ACC112 (cell line): Measurements from ENCODE around the gene METTL13.

Experiments
- H2AFZ ChIP-seq: fragments of 200-600 bp; sonication (generic); one replicate; pipeline ENCODE4 v1.6.0; 2017; ENCODE audit warnings: antibody characterized with exemption, low read length; ENCODE audit not compliant: unreplicated experiment
- H3K27ac ChIP-seq: fragments of 200-600 bp; sonication (generic); 2 replicates; pipeline ENCODE4 v1.5.1; 2014; ENCODE audit warnings: low read depth, mild to moderate bottlenecking, antibody characterized with exemption, low read length, moderate library complexity
- H3K27me3 ChIP-seq: fragments of 200-600 bp; sonication (generic); 2 replicates; pipeline ENCODE4 v1.6.1; 2014; ENCODE audit warnings: mild to moderate bottlenecking, antibody characterized with exemption, low read length, moderate library complexity, mixed read lengths; ENCODE audit not compliant: insufficient read depth
- H3K36me3 ChIP-seq: fragments of 200-600 bp; sonication (generic); 2 replicates; pipeline ENCODE4 v1.6.1; 2016; ENCODE audit warnings: mild to moderate bottlenecking, antibody characterized with exemption, low read length, moderate library complexity, mixed read lengths; ENCODE audit not compliant: insufficient read depth
- H3K4me1 ChIP-seq: fragments of 200-600 bp; sonication (generic); one replicate; pipeline ENCODE4 v1.6.1; 2016; ENCODE audit warnings: low read length, mixed read lengths; ENCODE audit not compliant: insufficient read depth, unreplicated experiment, control insufficient read depth
- H3K4me3 ChIP-seq: fragments of 200-600 bp; sonication (generic); 2 replicates; pipeline ENCODE4 v1.5.1; 2014; ENCODE audit warnings: mild to moderate bottlenecking, low read depth, low read length
- H3K79me2 ChIP-seq: fragments of 200-600 bp; sonication (generic); one replicate; pipeline ENCODE4 v1.6.0; 2016; ENCODE audit warnings: low read length; ENCODE audit not compliant: control insufficient read depth, unreplicated experiment, insufficient read depth

The METTL13 gene

GRCh38 chr1:171769171-171769570 lies 12.3 kb upstream of the METTL13 start:
- Histone ChIP-seq H3K36me3 (no peaks in the 10 kb centered on the region), H2AFZ (no peak overlapping the region), H3K79me2 (no peaks in the 10 kb centered on the region), H3K27ac (no peak overlapping the region), H3K4me3 (no peak overlapping the region), H3K4me1 (no peaks in the 10 kb centered on the region), H3K27me3 (peaks cover 4% of the 10 kb centered on the region; the same call in 1 of the 2 replicates)

DNA sequence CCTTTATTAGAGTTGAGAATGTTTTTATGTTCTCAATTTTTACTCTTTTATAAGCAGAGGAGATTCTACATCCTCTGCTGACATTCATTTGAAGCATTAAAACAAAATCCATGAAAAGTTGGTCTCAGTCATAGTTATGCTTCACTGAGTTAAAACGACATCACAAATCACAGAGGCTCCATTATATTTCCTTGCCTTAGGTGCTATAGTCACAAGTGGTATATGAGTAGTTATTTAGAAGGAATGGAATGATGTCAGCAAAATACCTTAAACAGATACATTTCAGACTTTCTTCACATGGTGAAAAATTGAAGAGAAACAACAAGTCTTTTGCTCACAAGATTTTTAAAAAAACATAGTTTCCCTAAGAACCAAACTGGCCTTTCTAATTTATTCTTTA lies 11.7 kb upstream of the METTL13 start:
- Histone ChIP-seq H3K36me3 (no peaks in the 10 kb centered on the region), H2AFZ (no peak overlapping the region), H3K79me2 (no peaks in the 10 kb centered on the region), H3K4me1 (no peaks in the 10 kb centered on the region), H3K4me3 (no peak overlapping the region), H3K27me3 (peaks cover 6% of the 10 kb centered on the region; the same call in 1 of the 2 replicates), H3K27ac (no peak overlapping the region)

- no peaks in the 10 kb centered on the region for H3K4me1 ChIP-seq
- no peak overlapping the region for H2AFZ ChIP-seq
Observed at GRCh38 chr1:171772312-171772711, 9.1 kb upstream of the METTL13 start.

GRCh38 chr1:171780583-171781175 lies 781 bp upstream of the METTL13 start:
- peaks cover 38% of the 10 kb centered on the region for H3K79me2 ChIP-seq
- H3K4me3 ChIP-seq, result peak overlapping the region; percentile 96
- H2AFZ ChIP-seq, result peak overlapping the region; percentile 82
- H3K27me3 ChIP-seq, result no peaks in the 10 kb centered on the region
- peak overlapping the region; percentile 58 for H3K27ac ChIP-seq
- peaks cover 16% of the 10 kb centered on the region for H3K4me1 ChIP-seq
- no peaks in the 10 kb centered on the region for H3K36me3 ChIP-seq

More at GRCh38 chr1:171772312-171772711, 9.1 kb upstream of the METTL13 start:
- peaks cover 6% of the 10 kb centered on the region; the same call in 1 of the 2 replicates for H3K27me3 ChIP-seq
- H3K36me3 ChIP-seq, result no peaks in the 10 kb centered on the region
- H3K27ac ChIP-seq, result no peak overlapping the region
- H3K4me3 ChIP-seq, result no peak overlapping the region
- no peaks in the 10 kb centered on the region for H3K79me2 ChIP-seq

DNA sequence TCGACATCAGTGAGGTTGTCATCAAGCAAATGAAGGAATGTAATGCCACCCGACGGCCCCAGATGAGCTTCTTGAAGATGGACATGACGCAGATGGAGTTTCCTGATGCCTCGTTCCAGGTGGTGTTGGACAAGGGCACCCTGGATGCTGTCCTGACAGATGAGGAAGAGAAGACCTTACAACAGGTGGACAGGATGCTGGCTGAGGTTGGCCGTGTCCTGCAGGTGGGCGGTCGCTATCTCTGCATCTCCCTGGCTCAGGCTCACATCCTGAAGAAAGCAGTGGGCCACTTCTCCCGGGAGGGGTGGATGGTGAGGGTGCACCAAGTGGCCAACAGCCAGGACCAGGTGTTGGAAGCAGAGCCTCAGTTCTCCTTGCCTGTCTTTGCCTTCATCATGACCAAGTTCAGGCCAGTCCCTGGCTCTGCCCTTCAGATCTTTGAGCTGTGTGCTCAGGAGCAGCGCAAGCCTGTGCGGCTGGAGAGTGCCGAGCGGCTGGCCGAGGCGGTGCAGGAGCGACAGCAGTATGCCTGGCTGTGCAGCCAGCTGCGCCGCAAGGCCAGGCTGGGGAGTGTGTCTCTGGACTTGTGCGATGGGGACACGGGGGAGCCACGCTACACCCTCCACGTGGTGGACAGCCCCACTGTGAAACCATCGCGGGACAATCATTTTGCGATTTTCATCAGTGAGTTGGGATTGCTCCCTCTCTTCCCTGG lies 2.5 kb downstream of the METTL13 start:
- no peak overlapping the region for H3K27ac ChIP-seq
- peaks cover 38% of the 10 kb centered on the region for H3K79me2 ChIP-seq
- H3K36me3 ChIP-seq, result peaks cover 5% of the 10 kb centered on the region
- no peaks in the 10 kb centered on the region for H3K27me3 ChIP-seq
- peaks cover 23% of the 10 kb centered on the region for H3K4me1 ChIP-seq
- H2AFZ ChIP-seq, result no peak overlapping the region
- no peak overlapping the region; the same call in 1 of the 2 replicates for H3K4me3 ChIP-seq

DNA sequence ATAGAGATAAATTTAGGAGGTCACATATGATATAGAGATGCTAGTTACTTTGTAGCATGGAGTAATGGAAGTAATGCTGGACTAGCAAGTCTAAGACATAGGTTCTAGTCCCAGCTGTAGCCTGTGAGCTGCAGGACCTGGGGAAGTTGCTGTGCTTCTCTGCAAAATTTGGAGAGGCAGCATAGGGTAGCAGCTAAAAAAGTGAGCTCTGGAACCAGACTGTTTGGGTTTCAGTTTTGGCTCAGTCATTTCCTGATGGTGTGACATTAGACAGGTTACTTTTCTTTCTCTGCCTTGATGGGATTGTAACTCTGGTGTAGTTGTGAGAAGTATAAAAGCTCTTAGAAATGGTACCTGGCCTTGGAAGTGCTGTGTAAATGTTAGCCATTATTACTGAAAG lies 3.3 kb downstream of the METTL13 start:
- Histone ChIP-seq H3K36me3 (peaks cover 10% of the 10 kb centered on the region), H3K4me3 (no peak overlapping the region), H3K4me1 (peaks cover 27% of the 10 kb centered on the region), H2AFZ (no peak overlapping the region), H3K27me3 (no peaks in the 10 kb centered on the region), H3K79me2 (peaks cover 38% of the 10 kb centered on the region), H3K27ac (no peak overlapping the region)

GRCh38 chr1:171785766-171786165 lies 4.3 kb downstream of the METTL13 start:
- Histone ChIP-seq H3K4me1 (peaks cover 21% of the 10 kb centered on the region), H2AFZ (no peak overlapping the region), H3K27me3 (no peaks in the 10 kb centered on the region), H3K36me3 (peaks cover 19% of the 10 kb centered on the region), H3K4me3 (no peak overlapping the region), H3K27ac (no peak overlapping the region), H3K79me2 (peaks cover 41% of the 10 kb centered on the region)

DNA sequence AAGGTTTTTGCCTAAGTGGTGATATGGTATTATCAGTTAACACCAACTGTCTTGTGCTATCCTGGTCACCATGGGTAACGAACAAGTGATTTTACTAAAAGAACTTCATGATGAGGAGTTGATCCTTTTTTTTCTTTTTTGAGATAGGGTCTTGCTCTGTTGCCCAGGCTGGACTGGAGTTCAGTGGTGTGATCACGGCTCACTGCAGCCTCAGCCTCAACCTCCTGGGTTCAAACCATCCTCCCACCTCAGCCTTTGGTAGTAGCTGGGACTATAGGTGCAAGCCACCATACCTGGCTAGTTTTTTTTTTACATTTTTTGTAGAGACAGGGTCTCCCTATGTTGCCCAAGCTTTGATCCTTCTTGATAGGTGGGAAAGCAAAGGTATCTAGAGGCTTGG lies 5.1 kb downstream of the METTL13 start:
- Histone ChIP-seq H3K27ac (no peak overlapping the region), H3K4me3 (no peak overlapping the region), H3K79me2 (peaks cover 41% of the 10 kb centered on the region), H3K4me1 (peaks cover 21% of the 10 kb centered on the region), H3K27me3 (no peaks in the 10 kb centered on the region), H3K36me3 (peaks cover 23% of the 10 kb centered on the region), H2AFZ (no peak overlapping the region)

- H3K36me3 ChIP-seq, result peaks cover 23% of the 10 kb centered on the region
- H3K27me3 ChIP-seq, result no peaks in the 10 kb centered on the region
- peaks cover 28% of the 10 kb centered on the region for H3K79me2 ChIP-seq
- no peak overlapping the region for H2AFZ ChIP-seq
- H3K4me1 ChIP-seq, result peaks cover 26% of the 10 kb centered on the region
- no peak overlapping the region; the same call in 1 of the 2 replicates for H3K27ac ChIP-seq
- no peak overlapping the region for H3K4me3 ChIP-seq
Observed at GRCh38 chr1:171787686-171788480, 6.4 kb downstream of the METTL13 start.

- peaks cover 27% of the 10 kb centered on the region for H3K4me1 ChIP-seq
- H3K27ac ChIP-seq, result peak overlapping the region; percentile 44; the same call in 1 of the 2 replicates
- H2AFZ ChIP-seq, result no peak overlapping the region
- H3K79me2 ChIP-seq, result peaks cover 20% of the 10 kb centered on the region
- no peak overlapping the region for H3K4me3 ChIP-seq
- H3K36me3 ChIP-seq, result peaks cover 23% of the 10 kb centered on the region
- no peaks in the 10 kb centered on the region for H3K27me3 ChIP-seq
Observed at GRCh38 chr1:171788696-171789095, 7.2 kb downstream of the METTL13 start.
